Placental pericyte (primary cell): Measurements from ENCODE around the gene SDHA. TPM values are rescaled to one million over a fixed set of nuclear protein-coding genes. Genes with fewer than 3 reads are reported as not detected.

Experiments
- total RNA-seq: library from RNA; depleted of rRNA; stranded (reverse); fragments of >200 nt; gene quantifications from 2 replicates; pipeline ENCODE4 v1.2.3, GENCODE V29; 2012

SDHA gene
- 109 and 124 TPM in 2 replicates for total RNA-seq

GRCh38 chr5:217494-218456 lies at the start of gene SDHA, which contains the start of gene CCDC127:
Gene SDHA, plus strand, starts transcription at chr5:218320. Its CDS starts 36 bp downstream, at chr5:218356.
Gene CCDC127, minus strand, starts transcription at chr5:218153. Its CDS starts 1,304 bp downstream, at chr5:216849.

GRCh38 chr5:191036-191948 lies 26.8 kb upstream of the SDHA start, which contains the start of gene LRRC14B:
Gene LRRC14B, plus strand, starts transcription at chr5:191495. Its CDS starts 44 bp downstream, at chr5:191539.

Other genes with a start within 250 kb of the SDHA start
- gene PLEKHG4B, start 126.2 kb upstream of the SDHA start, total RNA-seq, result under 0.01 and 1.1 TPM in 2 replicates
- gene LRRC14B, start 26.8 kb upstream of the SDHA start, total RNA-seq, result not detected in 2 replicates
- 3.9 and 4.2 TPM in 2 replicates for gene CCDC127, start 167 bp upstream of the SDHA start, total RNA-seq
- gene PDCD6, start 53.3 kb downstream of the SDHA start, total RNA-seq, result 88.6 and 106 TPM in 2 replicates
- 55.8 and 58.2 TPM in 2 replicates for gene AHRR, start 103.4 kb downstream of the SDHA start, total RNA-seq
- gene EXOC3, start 224.9 kb downstream of the SDHA start, total RNA-seq, result 45.4 and 55.4 TPM in 2 replicates